Measurements from ENCODE around the gene MAGI1.

DNA sequence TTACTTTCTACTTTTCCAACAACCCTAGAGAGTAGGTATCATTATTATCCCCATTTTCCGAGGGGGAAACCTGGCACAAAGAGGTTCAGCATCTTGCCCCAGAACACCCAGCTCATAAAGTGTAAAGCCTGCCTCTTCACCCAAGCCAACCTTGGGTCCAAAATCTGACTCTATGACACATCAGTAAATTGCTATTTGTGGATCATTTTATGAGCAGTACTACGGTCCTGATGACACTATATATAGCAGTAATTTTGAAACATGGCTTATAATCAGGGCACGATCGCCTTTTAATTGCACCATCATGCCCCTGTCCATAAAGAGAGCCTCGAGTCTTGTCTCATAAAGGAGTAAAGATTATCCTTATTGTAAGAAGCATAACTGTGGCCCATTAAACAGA, 9.7 kb downstream of the MAGI1 start:
- no peak for TF ChIP-seq EZH2 (IDR thresholded peaks at IDR 0.05; ENCODE audit: borderline replicate concordance, insufficient read depth, low read depth, low read length, poor library complexity, severe bottlenecking)
- TF ChIP-seq, protein P1, sequence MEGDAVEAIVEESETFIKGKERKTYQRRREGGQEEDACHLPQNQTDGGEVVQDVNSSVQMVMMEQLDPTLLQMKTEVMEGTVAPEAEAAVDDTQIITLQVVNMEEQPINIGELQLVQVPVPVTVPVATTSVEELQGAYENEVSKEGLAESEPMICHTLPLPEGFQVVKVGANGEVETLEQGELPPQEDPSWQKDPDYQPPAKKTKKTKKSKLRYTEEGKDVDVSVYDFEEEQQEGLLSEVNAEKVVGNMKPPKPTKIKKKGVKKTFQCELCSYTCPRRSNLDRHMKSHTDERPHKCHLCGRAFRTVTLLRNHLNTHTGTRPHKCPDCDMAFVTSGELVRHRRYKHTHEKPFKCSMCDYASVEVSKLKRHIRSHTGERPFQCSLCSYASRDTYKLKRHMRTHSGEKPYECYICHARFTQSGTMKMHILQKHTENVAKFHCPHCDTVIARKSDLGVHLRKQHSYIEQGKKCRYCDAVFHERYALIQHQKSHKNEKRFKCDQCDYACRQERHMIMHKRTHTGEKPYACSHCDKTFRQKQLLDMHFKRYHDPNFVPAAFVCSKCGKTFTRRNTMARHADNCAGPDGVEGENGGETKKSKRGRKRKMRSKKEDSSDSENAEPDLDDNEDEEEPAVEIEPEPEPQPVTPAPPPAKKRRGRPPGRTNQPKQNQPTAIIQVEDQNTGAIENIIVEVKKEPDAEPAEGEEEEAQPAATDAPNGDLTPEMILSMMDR (IDR thresholded peaks at IDR 0.05), result no peak
